Measurements from ENCODE around the gene CDIP1. TPM values are rescaled to one million over a fixed set of nuclear protein-coding genes. Genes with fewer than 3 reads are reported as not detected.

CDIP1 gene
- 9.0 and 24.6 TPM in 2 replicates for total RNA-seq

GRCh38 chr16:4538350-4539235, at the start of gene CDIP1:
Gene CDIP1, minus strand, starts transcription at chr16:4538773. Its CDS starts 24,643 bp downstream, at chr16:4514130.

GRCh38 chr16:4556112-4556511, 17.5 kb upstream of the CDIP1 start, which contains the start of gene C16orf96:
Gene C16orf96, plus strand, starts transcription at chr16:4556340. Its CDS starts 150 bp downstream, at chr16:4556490.

GRCh38 chr16:4475880-4476788, 62.4 kb downstream of the CDIP1 start, which contains the start of gene HMOX2:
Gene HMOX2, plus strand, starts transcription at chr16:4476398. Its CDS starts 29,127 bp downstream, at chr16:4505525.

GRCh38 chr16:4474192-4474961, 64.2 kb downstream of the CDIP1 start, which contains the start of gene NMRAL1:
Gene NMRAL1, minus strand, starts transcription at chr16:4474625. Its CDS starts 493 bp downstream, at chr16:4474132.

Other genes with a start within 250 kb of the CDIP1 start
- gene GLIS2, start 222.7 kb downstream of the CDIP1 start, total RNA-seq, result 4.4 and 4.6 TPM in 2 replicates
- gene PAM16, start 187.5 kb downstream of the CDIP1 start, total RNA-seq, result 15.7 and 16.0 TPM in 2 replicates
- gene VASN, start 166.9 kb downstream of the CDIP1 start, total RNA-seq, result 122 and 273 TPM in 2 replicates
- gene CORO7, start 122.2 kb downstream of the CDIP1 start, total RNA-seq, result 14.1 and 14.2 TPM in 2 replicates
- 46.3 and 59.0 TPM in 2 replicates for gene DNAJA3, start 112.9 kb downstream of the CDIP1 start, total RNA-seq
- gene NMRAL1, start 64.1 kb downstream of the CDIP1 start, total RNA-seq, result 87.7 and 97.9 TPM in 2 replicates
- gene HMOX2, start 62.4 kb downstream of the CDIP1 start, total RNA-seq, result 52.6 and 53.1 TPM in 2 replicates
- 0.17 TPM in 1 of 2 replicates, not detected in the other for gene C16orf96, start 17.6 kb upstream of the CDIP1 start, total RNA-seq
- gene UBALD1, start 76.1 kb upstream of the CDIP1 start, total RNA-seq, result 7.1 and 8.6 TPM in 2 replicates
- 39.3 and 43.7 TPM in 2 replicates for gene MGRN1, start 86.1 kb upstream of the CDIP1 start, total RNA-seq
- gene NUDT16L1, start 154.8 kb upstream of the CDIP1 start, total RNA-seq, result 26.8 TPM in 2 replicates
- gene ANKS3, start 195.5 kb upstream of the CDIP1 start, total RNA-seq, result 24.9 and 35.7 TPM in 2 replicates
- 0.29 and 1.3 TPM in 2 replicates for gene DNAAF8, start 195.8 kb upstream of the CDIP1 start, total RNA-seq
- 10.9 and 13.9 TPM in 2 replicates for gene ZNF500, start 228.4 kb upstream of the CDIP1 start, total RNA-seq
- gene SEPTIN12, start 249.6 kb upstream of the CDIP1 start, total RNA-seq, result not detected in 2 replicates

All from smooth muscle cell of trachea (primary cell).